Measurements from ENCODE around the gene PRKAA1.
A peak's percentile ranks its signal among the peaks of the same experiment; 100 is the strongest.

PRKAA1 gene

DNA sequence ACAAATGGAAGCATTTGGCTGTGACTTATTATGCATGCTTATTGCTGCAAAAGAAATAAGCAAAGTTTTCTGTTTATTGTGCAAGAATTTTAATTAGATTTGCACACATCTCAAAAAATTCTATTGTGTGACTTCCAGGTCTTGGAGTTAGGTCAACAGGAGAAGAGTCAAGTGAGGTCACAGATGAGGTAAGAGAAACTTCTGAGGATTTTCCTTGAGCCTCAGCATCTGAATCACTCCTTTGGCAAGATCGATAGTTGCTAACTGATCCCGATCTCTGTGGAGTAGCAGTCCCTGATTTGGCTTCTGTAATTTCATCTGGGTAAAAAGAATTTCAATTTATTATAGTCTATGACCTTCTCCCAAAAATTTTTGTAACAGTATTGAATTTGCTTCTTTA is 35.5 kb downstream of the PRKAA1 start:
- Histone ChIP-seq H3K4me3 (no peak overlapping the region), H3K27ac (peak overlapping the region; percentile 53; the same call in 1 of the 2 replicates), H3K9me3 (ENCODE audit: low read depth, low read length) (no peaks in the 10 kb centered on the region), H3K36me3 (ENCODE audit: insufficient read depth, low read length) (peaks cover 64% of the 10 kb centered on the region), H3K9ac (ENCODE audit: insufficient read length) (no peak overlapping the region)
- no peak for DNase-seq (ENCODE audit: low read depth, low spot score)
- TF ChIP-seq EZH2 (IDR thresholded peaks at IDR 0.05) (no peak), POLR2AphosphoS5 (IDR thresholded peaks at IDR 0.05; ENCODE audit: borderline replicate concordance, low read depth, low read length) (no peak), FOXP2 (optimal IDR thresholded peaks at IDR 0.05; ENCODE audit: control extremely low read depth, extremely low read length, insufficient read depth) (no peak)

- Histone ChIP-seq H3K27ac (no peak overlapping the region), H3K36me3 (ENCODE audit: insufficient read depth, low read length) (peaks cover 24% of the 10 kb centered on the region), H3K9me3 (ENCODE audit: low read depth, low read length) (no peaks in the 10 kb centered on the region; the same call in 1 of the 2 replicates), H3K9ac (ENCODE audit: insufficient read length) (no peak overlapping the region), H3K4me3 (no peak overlapping the region)
- DNase-seq (ENCODE audit: low read depth, low spot score) = no peak
- TF ChIP-seq FOXP2 (optimal IDR thresholded peaks at IDR 0.05; ENCODE audit: control extremely low read depth, extremely low read length, insufficient read depth) = no peak
- no peak for TF ChIP-seq POLR2AphosphoS5 (IDR thresholded peaks at IDR 0.05; ENCODE audit: borderline replicate concordance, low read depth, low read length)
- no peak for TF ChIP-seq EZH2 (IDR thresholded peaks at IDR 0.05)
Measured at GRCh38 chr5:40757400-40757799, 40.8 kb downstream of the PRKAA1 start.

- DNase-seq (ENCODE audit: low read depth, low spot score) = peak; percentile 69
- peaks cover 16% of the 10 kb centered on the region for H3K36me3 ChIP-seq (ENCODE audit: insufficient read depth, low read length)
- peak within 1 kb of the TSS; percentile 99 for H3K4me3 ChIP-seq
- H3K27ac ChIP-seq = peak within 1 kb of the TSS; percentile 84
- H3K9ac ChIP-seq (ENCODE audit: insufficient read length) = peak within 1 kb of the TSS; percentile 92
- peaks cover 2% of the 10 kb centered on the region; the same call in 1 of the 2 replicates for H3K9me3 ChIP-seq (ENCODE audit: low read depth, low read length)
- TF ChIP-seq EZH2 (IDR thresholded peaks at IDR 0.05) (no peak), FOXP2 (optimal IDR thresholded peaks at IDR 0.05; ENCODE audit: control extremely low read depth, extremely low read length, insufficient read depth) (no peak), POLR2AphosphoS5 (IDR thresholded peaks at IDR 0.05; ENCODE audit: borderline replicate concordance, low read depth, low read length) (peak; percentile 80)
Measured at GRCh38 chr5:40755407-40756365, 42.5 kb downstream of the PRKAA1 start, which contains the start of gene TTC33. Gene TTC33 (minus strand): TSS chr5:40755961. CDS start chr5:40747018, 8,943 bp downstream.

GRCh38 chr5:40755093-40755406 is 43.1 kb downstream of the PRKAA1 start:
- no peak for TF ChIP-seq FOXP2 (optimal IDR thresholded peaks at IDR 0.05; ENCODE audit: control extremely low read depth, extremely low read length, insufficient read depth)
- TF ChIP-seq POLR2AphosphoS5 (IDR thresholded peaks at IDR 0.05; ENCODE audit: borderline replicate concordance, low read depth, low read length) = no peak
- TF ChIP-seq EZH2 (IDR thresholded peaks at IDR 0.05) = no peak
- Histone ChIP-seq H3K4me3 (peak overlapping the region; percentile 99), H3K9me3 (ENCODE audit: low read depth, low read length) (peaks cover 2% of the 10 kb centered on the region; the same call in 1 of the 2 replicates), H3K27ac (peak overlapping the region; percentile 84), H3K36me3 (ENCODE audit: insufficient read depth, low read length) (peaks cover 16% of the 10 kb centered on the region), H3K9ac (ENCODE audit: insufficient read length) (peak overlapping the region; percentile 92)
- peak; percentile 60 for DNase-seq (ENCODE audit: low read depth, low spot score)

DNA sequence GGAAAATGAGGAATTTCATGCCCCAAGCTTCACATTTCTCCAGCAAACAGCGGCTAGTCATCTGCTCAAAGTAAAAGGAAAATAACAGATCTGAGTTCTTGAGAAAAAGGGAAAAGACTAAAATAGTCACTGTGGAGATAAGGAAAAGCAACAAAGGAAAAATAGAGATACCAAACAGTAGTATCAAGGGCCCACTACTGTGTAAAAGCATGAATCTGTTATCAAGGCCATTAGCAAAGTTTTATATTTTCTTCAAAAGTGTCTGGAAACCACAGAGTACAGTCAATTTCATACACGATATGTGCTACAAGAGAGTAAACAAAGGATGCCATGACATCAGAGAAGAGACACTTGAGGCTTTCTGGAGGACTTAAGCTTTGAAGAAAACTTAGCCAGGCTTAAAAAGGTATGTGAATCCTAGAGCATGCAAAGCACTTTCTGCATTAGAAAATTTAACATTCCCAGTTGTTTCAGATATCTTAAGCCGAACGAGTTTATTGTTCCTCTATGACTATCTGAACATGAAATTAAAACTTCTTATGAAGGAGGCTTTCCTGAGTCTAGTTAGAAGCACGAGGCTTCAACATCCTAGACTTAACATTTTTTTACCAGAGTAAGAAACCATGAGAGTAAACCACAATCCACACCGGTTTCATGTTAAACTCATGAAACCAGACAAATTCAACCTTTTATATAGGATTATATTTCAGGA is 43.6 kb downstream of the PRKAA1 start:
- H3K9ac ChIP-seq (ENCODE audit: insufficient read length) = peak overlapping the region; percentile 92
- H3K4me3 ChIP-seq = peak overlapping the region; percentile 99
- DNase-seq (ENCODE audit: low read depth, low spot score) = no peak
- H3K9me3 ChIP-seq (ENCODE audit: low read depth, low read length) = peaks cover 2% of the 10 kb centered on the region; the same call in 1 of the 2 replicates
- peak overlapping the region; percentile 84 for H3K27ac ChIP-seq
- peaks cover 16% of the 10 kb centered on the region for H3K36me3 ChIP-seq (ENCODE audit: insufficient read depth, low read length)
- no peak for TF ChIP-seq EZH2 (IDR thresholded peaks at IDR 0.05)
- no peak for TF ChIP-seq FOXP2 (optimal IDR thresholded peaks at IDR 0.05; ENCODE audit: control extremely low read depth, extremely low read length, insufficient read depth)
- TF ChIP-seq POLR2AphosphoS5 (IDR thresholded peaks at IDR 0.05; ENCODE audit: borderline replicate concordance, low read depth, low read length) = no peak

DNA sequence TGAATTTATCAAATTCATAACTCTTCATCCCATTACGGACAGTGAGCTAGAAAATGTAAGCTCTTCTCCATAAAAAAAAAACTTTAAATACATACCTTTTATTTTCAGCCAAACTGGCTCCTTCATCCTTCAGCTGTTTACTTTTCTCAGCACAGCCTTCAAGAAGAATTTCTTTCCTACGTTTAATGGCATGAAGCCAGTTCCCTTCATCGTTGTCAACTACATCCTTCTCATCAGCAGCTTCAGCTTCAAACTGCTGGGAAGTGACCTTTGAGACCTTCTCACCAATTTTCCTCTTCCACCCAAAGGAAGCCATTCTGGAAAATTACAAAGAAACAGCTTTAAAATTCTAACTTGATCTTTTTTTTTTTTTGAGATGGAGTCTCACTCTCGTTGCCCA is 51.5 kb downstream of the PRKAA1 start:
- H3K4me3 ChIP-seq = no peak overlapping the region
- TF ChIP-seq EZH2 (IDR thresholded peaks at IDR 0.05) (no peak), POLR2AphosphoS5 (IDR thresholded peaks at IDR 0.05; ENCODE audit: borderline replicate concordance, low read depth, low read length) (no peak), FOXP2 (optimal IDR thresholded peaks at IDR 0.05; ENCODE audit: control extremely low read depth, extremely low read length, insufficient read depth) (no peak)
- no peak for DNase-seq (ENCODE audit: low read depth, low spot score)
- peaks cover 26% of the 10 kb centered on the region for H3K36me3 ChIP-seq (ENCODE audit: insufficient read depth, low read length)
- no peak overlapping the region for H3K27ac ChIP-seq
- H3K9me3 ChIP-seq (ENCODE audit: low read depth, low read length) = no peaks in the 10 kb centered on the region
- H3K9ac ChIP-seq (ENCODE audit: insufficient read length) = no peak overlapping the region

GRCh38 chr5:40743771-40744170 is 54.4 kb downstream of the PRKAA1 start:
- TF ChIP-seq EZH2 (IDR thresholded peaks at IDR 0.05) = no peak
- TF ChIP-seq POLR2AphosphoS5 (IDR thresholded peaks at IDR 0.05; ENCODE audit: borderline replicate concordance, low read depth, low read length) = no peak
- TF ChIP-seq FOXP2 (optimal IDR thresholded peaks at IDR 0.05; ENCODE audit: control extremely low read depth, extremely low read length, insufficient read depth) = no peak
- peaks cover 55% of the 10 kb centered on the region for H3K36me3 ChIP-seq (ENCODE audit: insufficient read depth, low read length)

DNA sequence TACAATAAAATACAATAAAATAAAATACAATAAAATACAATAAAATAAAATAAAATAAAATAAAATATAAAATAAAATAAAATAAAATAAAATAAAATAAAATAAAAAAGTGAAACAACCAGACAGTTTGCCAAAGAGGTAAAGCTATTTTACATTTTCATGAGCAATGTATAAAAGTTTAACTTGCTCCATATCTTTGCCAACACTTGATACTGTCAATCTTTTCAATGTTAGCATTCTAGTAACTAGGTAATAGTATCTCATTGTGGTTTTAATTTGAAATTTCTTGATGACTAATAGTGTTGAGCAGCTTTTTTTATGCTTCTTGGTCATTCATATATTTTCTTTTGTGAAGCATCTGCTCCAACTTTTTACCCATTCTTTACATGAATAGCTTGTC is 59.7 kb downstream of the PRKAA1 start:
- Histone ChIP-seq H3K9me3 (ENCODE audit: low read depth, low read length) (peaks cover 9% of the 10 kb centered on the region), H3K36me3 (ENCODE audit: insufficient read depth, low read length) (peaks cover 47% of the 10 kb centered on the region), H3K4me3 (no peak overlapping the region), H3K9ac (ENCODE audit: insufficient read length) (no peak overlapping the region), H3K27ac (no peak overlapping the region)
- TF ChIP-seq EZH2 (IDR thresholded peaks at IDR 0.05) (no peak), FOXP2 (optimal IDR thresholded peaks at IDR 0.05; ENCODE audit: control extremely low read depth, extremely low read length, insufficient read depth) (no peak), POLR2AphosphoS5 (IDR thresholded peaks at IDR 0.05; ENCODE audit: borderline replicate concordance, low read depth, low read length) (no peak)
- no peak for DNase-seq (ENCODE audit: low read depth, low spot score)

More at GRCh38 chr5:40743771-40744170, 54.4 kb downstream of the PRKAA1 start:
- Histone ChIP-seq H3K9me3 (ENCODE audit: low read depth, low read length) (peaks cover 9% of the 10 kb centered on the region), H3K9ac (ENCODE audit: insufficient read length) (no peak overlapping the region), H3K27ac (peak overlapping the region; percentile 65), H3K4me3 (no peak overlapping the region)
- DNase-seq (ENCODE audit: low read depth, low spot score) = no peak
